HepG2 (cell line): ENCODE measurements around the gene TMEM267. TPM values are rescaled to one million over a fixed set of nuclear protein-coding genes. Genes with fewer than 3 reads are reported as not detected.

Experiments
- AGO1 ChIP-seq: fragments of 200-400 bp; formaldehyde crosslinking; IDR thresholded peaks from 2 replicates; pipeline ENCODE4 v1.6.1; 2017; ENCODE audit warnings: mild to moderate bottlenecking, low read depth, low read length, moderate library complexity; ENCODE audit not compliant: poor library complexity, severe bottlenecking
- CCDC6 ChIP-seq: sonication (generic); formaldehyde crosslinking; IDR thresholded peaks from 2 replicates; pipeline ENCODE4 v1.8.1; 2022; ENCODE audit warnings: mild to moderate bottlenecking, missing genetic modification reagents, moderate library complexity
- CREM ChIP-seq, 2 experiments: sonication (generic) in 1 of 2; formaldehyde crosslinking in 1 of 2; IDR thresholded peaks; 2 replicates each; pipeline versions ENCODE4 v1.4.0 to v1.6.1; 2016 to 2020; ENCODE audit warnings: antibody characterized with exemption in 1 of 2, mild to moderate bottlenecking in 1 of 2, missing genetic modification reagents in 1 of 2
- ELF3 ChIP-seq: IDR thresholded peaks from 2 replicates; pipeline ENCODE4 v1.6.1; 2016; ENCODE audit warnings: missing genetic modification reagents, missing compliant biosample characterization
- ESRRA ChIP-seq: sonication (generic); formaldehyde crosslinking; IDR thresholded peaks from 2 replicates; pipeline ENCODE4 v1.5.1; 2020; ENCODE audit warnings: mild to moderate bottlenecking, low read depth, missing genetic modification reagents
- HNF4A ChIP-seq: sonication (generic); formaldehyde crosslinking; IDR thresholded peaks from 2 replicates; pipeline ENCODE4 v1.4.0; 2020; ENCODE audit warnings: missing genetic modification reagents
- HNRNPUL1 ChIP-seq: fragments of 200-400 bp; formaldehyde crosslinking; IDR thresholded peaks from 2 replicates; pipeline ENCODE4 v1.6.1; 2017; ENCODE audit warnings: low read depth, mild to moderate bottlenecking, low read length, moderate library complexity
- IRF2 ChIP-seq: IDR thresholded peaks from 2 replicates; pipeline ENCODE4 v1.6.1; 2018; ENCODE audit warnings: missing genetic modification reagents, missing compliant biosample characterization
- JUNB ChIP-seq: sonication (generic); formaldehyde crosslinking; IDR thresholded peaks from 2 replicates; pipeline ENCODE4 v1.8.0; 2022; ENCODE audit warnings: missing genetic modification reagents, mild to moderate bottlenecking, borderline replicate concordance
- POGZ ChIP-seq: sonication (generic); formaldehyde crosslinking; IDR thresholded peaks from 2 replicates; pipeline ENCODE4 v1.4.0; 2020; ENCODE audit warnings: mild to moderate bottlenecking, missing genetic modification reagents
- SAP130 ChIP-seq: IDR thresholded peaks from 2 replicates; pipeline ENCODE4 v1.6.1; 2016; ENCODE audit warnings: low read depth
- SIX1 ChIP-seq: sonication (generic); formaldehyde crosslinking; IDR thresholded peaks from 2 replicates; pipeline ENCODE4 v1.4.0; 2020; ENCODE audit warnings: missing genetic modification reagents, borderline replicate concordance
- ZFAT ChIP-seq: sonication (generic); formaldehyde crosslinking; conservative IDR thresholded peaks from 2 replicates; pipeline ENCODE4 v1.8.1; 2023; ENCODE audit warnings: missing genetic modification reagents, inconsistent platforms
- ZFP41 ChIP-seq: sonication (generic); formaldehyde crosslinking; IDR thresholded peaks from 2 replicates; pipeline ENCODE4 v1.4.0; 2020; ENCODE audit warnings: mild to moderate bottlenecking, missing genetic modification reagents, borderline replicate concordance
- ZNF12 ChIP-seq: sonication (generic); formaldehyde crosslinking; IDR thresholded peaks from 2 replicates; pipeline ENCODE4 v1.5.0; 2020; ENCODE audit warnings: missing genetic modification reagents
- ZNF703 ChIP-seq: sonication (generic); formaldehyde crosslinking; IDR thresholded peaks from 2 replicates; pipeline ENCODE4 v1.5.1; 2020; ENCODE audit warnings: missing genetic modification reagents, mild to moderate bottlenecking, moderate library complexity, borderline replicate concordance
- ZNF792 ChIP-seq: IDR thresholded peaks from 2 replicates; pipeline ENCODE4 v1.6.1; 2016
- ZSCAN22 ChIP-seq: sonication (generic); formaldehyde crosslinking; IDR thresholded peaks from 2 replicates; pipeline ENCODE4 v1.4.0; 2020; ENCODE audit warnings: mild to moderate bottlenecking, missing genetic modification reagents
- ZSCAN31 ChIP-seq: sonication (generic); formaldehyde crosslinking; IDR thresholded peaks from 2 replicates; pipeline ENCODE4 v1.5.0; 2020; ENCODE audit warnings: low read depth, mild to moderate bottlenecking, missing genetic modification reagents
- polyA plus RNA-seq, 8 experiments: library from polyadenylated mRNA; depleted of rRNA in 3 of 8; stranded (reverse) in 7 of 8; unstranded in 1 of 8; fragments of >200 nt; fragmentation: Illumina TruSeq in 4 of 8; extraction: Trizol in 4 of 8; gene quantifications; 2 replicates each; pipeline versions ENCODE4 v1.2.1 to v1.2.3, GENCODE V29; 2011 to 2016; ENCODE audit warnings: low read depth in 4 of 8, missing spikeins in 1 of 8, mixed read lengths in 1 of 8; ENCODE audit not compliant: insufficient read depth in 1 of 8
- total RNA-seq, 5 experiments: library from RNA; depleted of rRNA; stranded (reverse); fragments of >200 nt; fragmentation: Illumina TruSeq; extraction: Trizol; gene quantifications; 2 replicates each; pipeline ENCODE4 v1.2.3, GENCODE V29; 2016; ENCODE audit warnings: low read depth in 1 of 5
- TF ChIP-seq, protein P1 (sequence below): sonication (generic); formaldehyde crosslinking; IDR thresholded peaks from 2 replicates; pipeline ENCODE4 v1.4.0; 2020; ENCODE audit warnings: missing genetic modification reagents
- TF ChIP-seq, protein P2 (sequence below): sonication (generic); formaldehyde crosslinking; IDR thresholded peaks from 2 replicates; pipeline ENCODE4 v1.8.1; 2023; ENCODE audit warnings: missing genetic modification reagents, inconsistent platforms, borderline replicate concordance
- TF ChIP-seq, protein P3 (sequence below): sonication (generic); formaldehyde crosslinking; IDR thresholded peaks from 2 replicates; pipeline ENCODE4 v1.9.0; 2021; ENCODE audit warnings: missing genetic modification reagents, mild to moderate bottlenecking, borderline replicate concordance

TMEM267 gene
- total and polyA plus RNA-seq, 2 of the 13 experiments (the other 11 are each of a cell fraction or from before 2014, with no cell fraction given), result 8.9 to 12.6 TPM

DNA sequence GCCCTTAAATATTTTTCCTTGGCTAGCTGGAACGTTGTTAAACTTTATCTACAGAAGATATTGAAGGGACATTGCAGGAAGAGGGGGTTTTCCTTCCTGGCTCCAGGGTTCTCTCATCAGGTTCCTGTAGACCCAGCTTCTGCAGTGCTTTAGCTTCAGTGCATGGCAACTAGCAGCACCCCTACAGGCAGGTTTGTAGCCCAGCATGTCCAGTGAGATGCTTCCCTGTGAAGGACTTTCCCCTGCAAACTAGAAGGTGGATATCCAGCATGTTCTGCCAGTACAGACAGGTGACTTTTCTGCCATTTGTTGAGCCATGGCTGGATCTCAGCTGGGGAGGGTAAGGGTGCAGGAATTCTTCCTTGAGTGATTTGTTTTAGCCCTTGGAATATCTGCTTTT, 81.8 kb downstream of the TMEM267 start (continued):
- 0 out of 2 replicates have a peak, but pooled peaks have one; percentile 10 for TF ChIP-seq IRF2 (CRISPR knock-in tag)
- TF ChIP-seq, protein P1, sequence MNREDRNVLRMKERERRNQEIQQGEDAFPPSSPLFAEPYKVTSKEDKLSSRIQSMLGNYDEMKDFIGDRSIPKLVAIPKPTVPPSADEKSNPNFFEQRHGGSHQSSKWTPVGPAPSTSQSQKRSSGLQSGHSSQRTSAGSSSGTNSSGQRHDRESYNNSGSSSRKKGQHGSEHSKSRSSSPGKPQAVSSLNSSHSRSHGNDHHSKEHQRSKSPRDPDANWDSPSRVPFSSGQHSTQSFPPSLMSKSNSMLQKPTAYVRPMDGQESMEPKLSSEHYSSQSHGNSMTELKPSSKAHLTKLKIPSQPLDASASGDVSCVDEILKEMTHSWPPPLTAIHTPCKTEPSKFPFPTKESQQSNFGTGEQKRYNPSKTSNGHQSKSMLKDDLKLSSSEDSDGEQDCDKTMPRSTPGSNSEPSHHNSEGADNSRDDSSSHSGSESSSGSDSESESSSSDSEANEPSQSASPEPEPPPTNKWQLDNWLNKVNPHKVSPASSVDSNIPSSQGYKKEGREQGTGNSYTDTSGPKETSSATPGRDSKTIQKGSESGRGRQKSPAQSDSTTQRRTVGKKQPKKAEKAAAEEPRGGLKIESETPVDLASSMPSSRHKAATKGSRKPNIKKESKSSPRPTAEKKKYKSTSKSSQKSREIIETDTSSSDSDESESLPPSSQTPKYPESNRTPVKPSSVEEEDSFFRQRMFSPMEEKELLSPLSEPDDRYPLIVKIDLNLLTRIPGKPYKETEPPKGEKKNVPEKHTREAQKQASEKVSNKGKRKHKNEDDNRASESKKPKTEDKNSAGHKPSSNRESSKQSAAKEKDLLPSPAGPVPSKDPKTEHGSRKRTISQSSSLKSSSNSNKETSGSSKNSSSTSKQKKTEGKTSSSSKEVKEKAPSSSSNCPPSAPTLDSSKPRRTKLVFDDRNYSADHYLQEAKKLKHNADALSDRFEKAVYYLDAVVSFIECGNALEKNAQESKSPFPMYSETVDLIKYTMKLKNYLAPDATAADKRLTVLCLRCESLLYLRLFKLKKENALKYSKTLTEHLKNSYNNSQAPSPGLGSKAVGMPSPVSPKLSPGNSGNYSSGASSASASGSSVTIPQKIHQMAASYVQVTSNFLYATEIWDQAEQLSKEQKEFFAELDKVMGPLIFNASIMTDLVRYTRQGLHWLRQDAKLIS (CRISPR knock-in tag), result no peak
- no peak for TF ChIP-seq HNF4A (CRISPR knock-in tag)
- no peak for TF ChIP-seq ZFP41 (CRISPR knock-in tag)
- no peak for TF ChIP-seq POGZ (CRISPR knock-in tag)
- no peak for TF ChIP-seq JUNB (CRISPR knock-in tag)
- TF ChIP-seq ZNF12 (CRISPR knock-in tag), result no peak
- TF ChIP-seq HNRNPUL1, result no peak
- TF ChIP-seq ZNF703 (CRISPR knock-in tag), result no peak
- TF ChIP-seq, protein P2, sequence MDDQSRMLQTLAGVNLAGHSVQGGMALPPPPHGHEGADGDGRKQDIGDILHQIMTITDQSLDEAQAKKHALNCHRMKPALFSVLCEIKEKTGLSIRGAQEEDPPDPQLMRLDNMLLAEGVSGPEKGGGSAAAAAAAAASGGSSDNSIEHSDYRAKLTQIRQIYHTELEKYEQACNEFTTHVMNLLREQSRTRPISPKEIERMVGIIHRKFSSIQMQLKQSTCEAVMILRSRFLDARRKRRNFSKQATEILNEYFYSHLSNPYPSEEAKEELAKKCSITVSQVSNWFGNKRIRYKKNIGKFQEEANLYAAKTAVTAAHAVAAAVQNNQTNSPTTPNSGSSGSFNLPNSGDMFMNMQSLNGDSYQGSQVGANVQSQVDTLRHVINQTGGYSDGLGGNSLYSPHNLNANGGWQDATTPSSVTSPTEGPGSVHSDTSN (CRISPR knock-in tag), result no peak
- 0 out of 2 replicates have a peak, but pooled peaks have one; percentile 19 for TF ChIP-seq ELF3 (CRISPR knock-in tag)
- TF ChIP-seq AGO1, result no peak
- no peak for TF ChIP-seq ZFAT (CRISPR knock-in tag)
- no peak for TF ChIP-seq CCDC6 (CRISPR knock-in tag)
- no peak for TF ChIP-seq ESRRA (CRISPR knock-in tag)
- TF ChIP-seq ZSCAN31, result no peak
- 0 out of 2 replicates have a peak, but pooled peaks have one; percentile 4 for TF ChIP-seq ZNF792
- TF ChIP-seq SAP130 (CRISPR knock-in tag), result peak; percentile 35; the same call in 1 of the 2 replicates
- TF ChIP-seq SIX1 (CRISPR knock-in tag), result no peak
- TF ChIP-seq ZSCAN22, result no peak
- TF ChIP-seq, protein P3, sequence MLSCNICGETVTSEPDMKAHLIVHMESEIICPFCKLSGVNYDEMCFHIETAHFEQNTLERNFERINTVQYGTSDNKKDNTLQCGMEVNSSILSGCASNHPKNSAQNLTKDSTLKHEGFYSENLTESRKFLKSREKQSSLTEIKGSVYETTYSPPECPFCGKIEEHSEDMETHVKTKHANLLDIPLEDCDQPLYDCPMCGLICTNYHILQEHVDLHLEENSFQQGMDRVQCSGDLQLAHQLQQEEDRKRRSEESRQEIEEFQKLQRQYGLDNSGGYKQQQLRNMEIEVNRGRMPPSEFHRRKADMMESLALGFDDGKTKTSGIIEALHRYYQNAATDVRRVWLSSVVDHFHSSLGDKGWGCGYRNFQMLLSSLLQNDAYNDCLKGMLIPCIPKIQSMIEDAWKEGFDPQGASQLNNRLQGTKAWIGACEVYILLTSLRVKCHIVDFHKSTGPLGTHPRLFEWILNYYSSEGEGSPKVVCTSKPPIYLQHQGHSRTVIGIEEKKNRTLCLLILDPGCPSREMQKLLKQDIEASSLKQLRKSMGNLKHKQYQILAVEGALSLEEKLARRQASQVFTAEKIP (CRISPR knock-in tag), result no peak
- TF ChIP-seq CREM (IDR thresholded peaks at IDR 0.05), result no peak
- TF ChIP-seq CREM (CRISPR knock-in tag; IDR thresholded peaks at IDR 0.05), result no peak
